ENCODE data around the gene LRRN4. TPM values are rescaled to one million over a fixed set of nuclear protein-coding genes. Genes with fewer than 3 reads are reported as not detected.
"Not testable (repeated sequence)": the region's sequence is repeated elsewhere in the genome, so short reads cannot be mapped to it uniquely, and the experiment has no call there.

The LRRN4 gene
- total RNA-seq, 1 donor from 2014 or later = not detected

GRCh38 chr20:6055161-6055783, 1.4 kb upstream of the LRRN4 start:
- H3K9me3 ChIP-seq = no peaks in the 10 kb centered on the region
- TF ChIP-seq POLR2A (IDR thresholded peaks at IDR 0.05) (no peak), CTCF (IDR thresholded peaks at IDR 0.05) (no peak), POLR2AphosphoS5 (IDR thresholded peaks at IDR 0.05; ENCODE audit: insufficient read depth in 1 of 2, low read depth in 1 of 2) (no peak)
- H3K4me3 ChIP-seq = no peak overlapping the region
- H3K27me3 ChIP-seq = no peaks in the 10 kb centered on the region
- H3K27ac ChIP-seq = no peak overlapping the region
- no peaks in the 10 kb centered on the region for H3K36me3 ChIP-seq
- intact Hi-C loops (cut with DNase I) = no loop called here
- DNase-seq (ENCODE audit: extremely low spot score in 2 of 2) = no peak
- peaks cover 10% of the 10 kb centered on the region for H3K4me1 ChIP-seq

- H3K4me1 ChIP-seq = peaks cover 10% of the 10 kb centered on the region
- intact Hi-C loops (cut with DNase I); H3K27me3 ChIP-seq; DNase-seq (ENCODE audit: extremely low spot score in 2 of 2); H3K4me3 ChIP-seq; H3K9me3 ChIP-seq; H3K27ac ChIP-seq; H3K36me3 ChIP-seq: not testable (repeated sequence)
Measured at GRCh38 chr20:6054689-6055051, 810 bp upstream of the LRRN4 start.

- no peak for DNase-seq (ENCODE audit: extremely low spot score in 2 of 2)
- Histone ChIP-seq H3K27me3 (no peaks in the 10 kb centered on the region), H3K36me3 (no peaks in the 10 kb centered on the region), H3K4me1 (peaks cover 10% of the 10 kb centered on the region), H3K27ac (no peak overlapping the region), H3K4me3 (no peak overlapping the region), H3K9me3 (no peaks in the 10 kb centered on the region)
- intact Hi-C loops (cut with DNase I) = no loop called here
- TF ChIP-seq POLR2A (IDR thresholded peaks at IDR 0.05) = no peak
- no peak for TF ChIP-seq POLR2AphosphoS5 (IDR thresholded peaks at IDR 0.05; ENCODE audit: insufficient read depth in 1 of 2, low read depth in 1 of 2)
- TF ChIP-seq CTCF (IDR thresholded peaks at IDR 0.05) = no peak
Measured at GRCh38 chr20:6053064-6053775, 640 bp downstream of the LRRN4 start.

GRCh38 chr20:6051505-6051904, 2.4 kb downstream of the LRRN4 start:
- Histone ChIP-seq H3K4me3 (no peak overlapping the region), H3K4me1 (peaks cover 10% of the 10 kb centered on the region), H3K27ac (no peak overlapping the region), H3K27me3 (no peaks in the 10 kb centered on the region), H3K9me3 (no peaks in the 10 kb centered on the region), H3K36me3 (no peaks in the 10 kb centered on the region)
- DNase-seq (ENCODE audit: extremely low spot score in 2 of 2) = no peak
- intact Hi-C loops (cut with DNase I) = no loop called here
- TF ChIP-seq POLR2A (IDR thresholded peaks at IDR 0.05) = no peak
- TF ChIP-seq POLR2AphosphoS5 (IDR thresholded peaks at IDR 0.05; ENCODE audit: insufficient read depth in 1 of 2, low read depth in 1 of 2) = no peak
- no peak for TF ChIP-seq CTCF (IDR thresholded peaks at IDR 0.05)

- TF ChIP-seq POLR2AphosphoS5 (IDR thresholded peaks at IDR 0.05; ENCODE audit: insufficient read depth in 1 of 2, low read depth in 1 of 2) (no peak), CTCF (IDR thresholded peaks at IDR 0.05) (no peak), POLR2A (IDR thresholded peaks at IDR 0.05) (no peak)
- intact Hi-C loops (cut with DNase I) = no loop called here
- Histone ChIP-seq H3K27me3 (no peaks in the 10 kb centered on the region), H3K27ac (no peak overlapping the region), H3K4me1 (peaks cover 10% of the 10 kb centered on the region), H3K9me3 (no peaks in the 10 kb centered on the region), H3K4me3 (no peak overlapping the region), H3K36me3 (no peaks in the 10 kb centered on the region)
- no peak for DNase-seq (ENCODE audit: extremely low spot score in 2 of 2)
Measured at GRCh38 chr20:6048391-6048790, 5.5 kb downstream of the LRRN4 start.
